ENCODE data around the gene PRKAG2. TPM values are rescaled to one million over a fixed set of nuclear protein-coding genes. Genes with fewer than 3 reads are reported as not detected.

The PRKAG2 gene
- polyA plus RNA-seq, 1 of the 3 experiments (the other 2 are of a cell fraction): 51.6 TPM

GRCh38 chr7:151891182-151891581 lies 14.3 kb upstream of the PRKAG2 start:
- Histone ChIP-seq H3K9ac (no peak overlapping the region), H3K79me2 (ENCODE audit: insufficient read depth) (no peaks in the 10 kb centered on the region), H3K4me2 (no peak overlapping the region), H2AFZ (ENCODE audit: low read depth) (no peak overlapping the region), H4K20me1 (ENCODE audit: insufficient read depth) (no peaks in the 10 kb centered on the region), H3K4me3 (ENCODE audit: low read depth in 2 of 2, low read length in 1 of 2) (no peak overlapping the region), H3K9me2 (no peaks in the 10 kb centered on the region), H3K27me3 (ENCODE audit: insufficient read depth) (peaks cover 59% of the 10 kb centered on the region), H3K36me3 (replicated peaks in 1 of 2; ENCODE audit: control insufficient read depth in 1 of 2, insufficient read depth in 2 of 2, low read length in 1 of 2) (no peaks in the 10 kb centered on the region), H3F3A (replicated peaks; ENCODE audit: insufficient read depth) (no peaks in the 10 kb centered on the region), H3K4me1 (ENCODE audit: control insufficient read depth in 1 of 2, insufficient read depth in 2 of 2, low read depth in 1 of 2, low read length in 1 of 2) (peaks cover 0 to 5% of the 10 kb centered on the region in 2 experiments; a peak in 1 of 4 replicates), H3K27ac (ENCODE audit: low read depth in 2 of 2, low read length in 1 of 2) (no peak overlapping the region), H3K9me3 (no peaks in the 10 kb centered on the region)
- ChIA-PET POLR2A (no interaction called here), CTCF (interaction anchor here (0.6 to 1.0 kb wide), 3 partner anchors 10 to 321 kb away, joined by 3 read pairs; no protein-coding TSS in a partner anchor)
- 54% methylated on average over 7 of the region's 7 CpGs for WGBS (ENCODE audit: low lambda C conversion rate)
- peak; percentile 77 for DNase-seq
- TF ChIP-seq MEF2A (IDR thresholded peaks at IDR 0.05; ENCODE audit: borderline replicate concordance, low read depth) (no peak), ELF1 (IDR thresholded peaks at IDR 0.05) (no peak), RXRA (IDR thresholded peaks at IDR 0.05; ENCODE audit: borderline replicate concordance, low read depth) (no peak), IRF3 (IDR thresholded peaks at IDR 0.05; ENCODE audit: low read depth, low read length) (no peak)

GRCh38 chr7:151890355-151891004 lies 13.6 kb upstream of the PRKAG2 start:
- CTCF ChIA-PET: interaction anchor here (0.6 to 1.5 kb wide), 4 partner anchors 10 to 321 kb away, joined by 3 to 4 read pairs (median 3); no protein-coding TSS in a partner anchor

More at GRCh38 chr7:151890355-151891004, 13.6 kb upstream of the PRKAG2 start:
- Histone ChIP-seq H3K9ac (no peak overlapping the region), H3F3A (replicated peaks; ENCODE audit: insufficient read depth) (no peaks in the 10 kb centered on the region), H3K79me2 (ENCODE audit: insufficient read depth) (no peaks in the 10 kb centered on the region), H3K27me3 (ENCODE audit: insufficient read depth) (peaks cover 66% of the 10 kb centered on the region), H2AFZ (ENCODE audit: low read depth) (no peak overlapping the region), H3K4me2 (no peak overlapping the region), H3K4me3 (ENCODE audit: low read depth in 2 of 2, low read length in 1 of 2) (no peak overlapping the region), H3K27ac (ENCODE audit: low read depth in 2 of 2, low read length in 1 of 2) (no peak overlapping the region), H3K4me1 (ENCODE audit: control insufficient read depth in 1 of 2, insufficient read depth in 2 of 2, low read depth in 1 of 2, low read length in 1 of 2) (peaks cover 0 to 5% of the 10 kb centered on the region in 2 experiments; a peak in 1 of 4 replicates), H3K9me3 (no peaks in the 10 kb centered on the region), H4K20me1 (ENCODE audit: insufficient read depth) (no peaks in the 10 kb centered on the region), H3K9me2 (no peaks in the 10 kb centered on the region), H3K36me3 (replicated peaks in 1 of 2; ENCODE audit: control insufficient read depth in 1 of 2, insufficient read depth in 2 of 2, low read length in 1 of 2) (no peaks in the 10 kb centered on the region)
- POLR2A ChIA-PET: no interaction called here
- DNase-seq: no peak
- TF ChIP-seq TAF1 (IDR thresholded peaks at IDR 0.05; ENCODE audit: borderline replicate concordance, low read depth, low read length) (no peak), SMC3 (IDR thresholded peaks at IDR 0.05; ENCODE audit: low read depth, low read length) (no peak), GABPA (IDR thresholded peaks at IDR 0.05; ENCODE audit: low read depth) (no peak), MAX (IDR thresholded peaks at IDR 0.05; ENCODE audit: low read depth) (no peak), IRF3 (IDR thresholded peaks at IDR 0.05; ENCODE audit: low read depth, low read length) (no peak), ZBTB33 (IDR thresholded peaks at IDR 0.05; ENCODE audit: borderline replicate concordance, low read depth) (no peak), EP300 (IDR thresholded peaks at IDR 0.05; ENCODE audit: borderline replicate concordance in 1 of 2, low read depth in 1 of 2, low read length in 1 of 2) (no peak), FOSL2 (IDR thresholded peaks at IDR 0.05; ENCODE audit: borderline replicate concordance, low read depth) (no peak)
- 58% methylated on average over 12 of the region's 12 CpGs for WGBS (ENCODE audit: low lambda C conversion rate)
